DOHH2 (cell line): ENCODE results near the gene CMC1.

ENCODE experiments used
- H3F3A ChIP-seq: fragments of 200-600 bp; sonication (generic), shearing (Covaris generic); 2 replicates; pipeline ENCODE4 v1.6.0; 2016; ENCODE audit warnings: antibody characterized with exemption, mild to moderate bottlenecking; ENCODE audit not compliant: control insufficient read depth, insufficient read depth
- H3K27ac ChIP-seq: fragments of 200-600 bp; sonication (generic); 2 replicates; pipeline ENCODE4 v1.5.1; 2014; ENCODE audit warnings: low read depth, mild to moderate bottlenecking, low read length, moderate library complexity
- H3K27me3 ChIP-seq: fragments of 200-600 bp; sonication (generic); 2 replicates; pipeline ENCODE4 v1.6.1; 2014; ENCODE audit warnings: mild to moderate bottlenecking, low read length, mixed read lengths; ENCODE audit not compliant: control insufficient read depth
- H3K36me3 ChIP-seq: fragments of 200-600 bp; sonication (generic); 2 replicates; pipeline ENCODE4 v1.6.1; 2014; ENCODE audit warnings: mild to moderate bottlenecking, low read length, moderate library complexity, mixed read lengths; ENCODE audit not compliant: control insufficient read depth
- H3K4me1 ChIP-seq: fragments of 200-600 bp; sonication (generic); 2 replicates; pipeline ENCODE4 v1.6.1; 2014; ENCODE audit warnings: mild to moderate bottlenecking, low read length, mixed read lengths; ENCODE audit not compliant: control insufficient read depth
- H3K4me2 ChIP-seq: fragments of 200-600 bp; sonication (generic); 2 replicates; pipeline ENCODE4 v1.6.0; 2014; ENCODE audit warnings: mild to moderate bottlenecking, low read length, moderate library complexity
- H3K4me3 ChIP-seq: fragments of 200-600 bp; sonication (generic); 2 replicates; pipeline ENCODE4 v1.5.1; 2014; ENCODE audit warnings: mild to moderate bottlenecking, low read length, mixed read lengths
- H3K79me2 ChIP-seq: fragments of 200-600 bp; sonication (generic); 2 replicates; pipeline ENCODE4 v1.6.1; 2014; ENCODE audit warnings: mild to moderate bottlenecking, low read length, mixed read lengths; ENCODE audit not compliant: control insufficient read depth
- H3K9me2 ChIP-seq: fragments of 200-600 bp; sonication (generic); replicated peaks from 2 replicates; pipeline ENCODE4 v1.6.1; 2014; ENCODE audit warnings: mild to moderate bottlenecking, low read length, mixed read lengths; ENCODE audit not compliant: control insufficient read depth
- H3K9me3 ChIP-seq: fragments of 200-600 bp; sonication (generic); 2 replicates; pipeline ENCODE4 v1.6.1; 2014; ENCODE audit warnings: antibody characterized with exemption, low read length, mixed read lengths; ENCODE audit not compliant: control insufficient read depth, insufficient read depth
- H4K20me1 ChIP-seq: fragments of 200-600 bp; sonication (generic); 2 replicates; pipeline ENCODE4 v1.6.0; 2014; ENCODE audit warnings: low read depth, mild to moderate bottlenecking, antibody characterized with exemption, low read length, moderate library complexity; ENCODE audit not compliant: control insufficient read depth, insufficient read depth
- EZH2phosphoT487 ChIP-seq: fragments of 200-600 bp; sonication (generic); IDR thresholded peaks from 2 replicates; pipeline ENCODE4 v1.6.1; 2017; ENCODE audit warnings: borderline replicate concordance, mild to moderate bottlenecking, antibody characterized with exemption, low read length, moderate library complexity, mixed read lengths
- TF ChIP-seq, protein P1 (sequence below): fragments of 200-600 bp; sonication (generic); IDR thresholded peaks from one replicate; pipeline ENCODE4 v1.5.1; 2014; ENCODE audit warnings: antibody characterized with exemption, mild to moderate bottlenecking, low read depth, low read length; ENCODE audit not compliant: poor library complexity, severe bottlenecking

Gene CMC1

DNA sequence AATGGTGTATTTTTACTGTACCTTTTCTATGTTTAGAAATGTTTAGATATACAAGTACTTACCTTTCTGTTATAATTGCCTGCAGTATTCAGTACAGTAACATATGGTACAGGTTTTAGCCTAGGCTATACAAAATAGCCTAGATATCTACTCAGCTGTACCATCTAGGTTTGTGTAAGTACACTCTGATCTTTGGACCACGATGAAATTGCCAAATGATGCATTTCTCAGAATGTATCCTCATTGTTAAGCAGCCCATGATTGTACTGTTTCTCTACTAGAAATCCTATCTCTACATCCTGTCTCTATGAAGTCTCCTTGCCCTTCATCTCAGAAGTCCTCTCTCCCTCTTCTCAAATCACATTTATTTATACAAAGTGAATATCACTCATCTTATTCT lies 74.3 kb downstream of the CMC1 start:
- TF ChIP-seq, protein P1, sequence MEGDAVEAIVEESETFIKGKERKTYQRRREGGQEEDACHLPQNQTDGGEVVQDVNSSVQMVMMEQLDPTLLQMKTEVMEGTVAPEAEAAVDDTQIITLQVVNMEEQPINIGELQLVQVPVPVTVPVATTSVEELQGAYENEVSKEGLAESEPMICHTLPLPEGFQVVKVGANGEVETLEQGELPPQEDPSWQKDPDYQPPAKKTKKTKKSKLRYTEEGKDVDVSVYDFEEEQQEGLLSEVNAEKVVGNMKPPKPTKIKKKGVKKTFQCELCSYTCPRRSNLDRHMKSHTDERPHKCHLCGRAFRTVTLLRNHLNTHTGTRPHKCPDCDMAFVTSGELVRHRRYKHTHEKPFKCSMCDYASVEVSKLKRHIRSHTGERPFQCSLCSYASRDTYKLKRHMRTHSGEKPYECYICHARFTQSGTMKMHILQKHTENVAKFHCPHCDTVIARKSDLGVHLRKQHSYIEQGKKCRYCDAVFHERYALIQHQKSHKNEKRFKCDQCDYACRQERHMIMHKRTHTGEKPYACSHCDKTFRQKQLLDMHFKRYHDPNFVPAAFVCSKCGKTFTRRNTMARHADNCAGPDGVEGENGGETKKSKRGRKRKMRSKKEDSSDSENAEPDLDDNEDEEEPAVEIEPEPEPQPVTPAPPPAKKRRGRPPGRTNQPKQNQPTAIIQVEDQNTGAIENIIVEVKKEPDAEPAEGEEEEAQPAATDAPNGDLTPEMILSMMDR, result no peak
- TF ChIP-seq EZH2phosphoT487, result no peak
- Histone ChIP-seq H3K4me3 (no peak overlapping the region), H3K9me3 (no peaks in the 10 kb centered on the region), H3K79me2 (no peaks in the 10 kb centered on the region), H4K20me1 (no peaks in the 10 kb centered on the region), H3K4me2 (no peak overlapping the region), H3F3A (peaks cover 3% of the 10 kb centered on the region; the same call in 1 of the 2 replicates), H3K4me1 (no peaks in the 10 kb centered on the region), H3K27ac (no peak overlapping the region), H3K36me3 (peaks cover 13% of the 10 kb centered on the region), H3K27me3 (no peaks in the 10 kb centered on the region), H3K9me2 (no peaks in the 10 kb centered on the region)

DNA sequence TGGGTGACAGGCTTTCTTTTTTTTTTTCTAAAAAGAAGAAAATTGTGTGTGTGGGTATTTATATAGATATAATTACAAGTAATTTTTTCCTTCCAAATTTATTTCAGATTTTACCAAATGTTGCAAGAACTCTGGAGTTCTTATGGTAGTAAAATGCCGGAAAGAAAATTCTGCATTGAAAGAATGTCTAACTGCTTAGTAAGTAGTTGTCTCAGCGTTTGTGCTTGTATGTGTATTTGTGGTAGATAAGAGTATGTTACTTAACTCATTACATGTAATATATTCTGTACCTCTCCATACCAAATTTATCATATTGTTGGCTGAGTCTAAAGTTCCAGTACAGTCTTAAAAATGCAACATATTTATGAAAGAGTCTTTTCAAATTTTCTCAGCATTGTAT lies 74.8 kb downstream of the CMC1 start:
- H3K4me3 ChIP-seq, result no peak overlapping the region
- peaks cover 17% of the 10 kb centered on the region for H3K36me3 ChIP-seq
- no peaks in the 10 kb centered on the region for H4K20me1 ChIP-seq
- H3K27me3 ChIP-seq, result no peaks in the 10 kb centered on the region
- no peaks in the 10 kb centered on the region for H3K9me3 ChIP-seq
- no peak overlapping the region for H3K27ac ChIP-seq
- H3K9me2 ChIP-seq, result no peaks in the 10 kb centered on the region
- H3K79me2 ChIP-seq, result no peaks in the 10 kb centered on the region
- H3K4me2 ChIP-seq, result no peak overlapping the region
- no peak for TF ChIP-seq EZH2phosphoT487
- TF ChIP-seq, protein P1, result no peak
- H3K4me1 ChIP-seq, result no peaks in the 10 kb centered on the region
- peaks cover 3% of the 10 kb centered on the region; the same call in 1 of the 2 replicates for H3F3A ChIP-seq

DNA sequence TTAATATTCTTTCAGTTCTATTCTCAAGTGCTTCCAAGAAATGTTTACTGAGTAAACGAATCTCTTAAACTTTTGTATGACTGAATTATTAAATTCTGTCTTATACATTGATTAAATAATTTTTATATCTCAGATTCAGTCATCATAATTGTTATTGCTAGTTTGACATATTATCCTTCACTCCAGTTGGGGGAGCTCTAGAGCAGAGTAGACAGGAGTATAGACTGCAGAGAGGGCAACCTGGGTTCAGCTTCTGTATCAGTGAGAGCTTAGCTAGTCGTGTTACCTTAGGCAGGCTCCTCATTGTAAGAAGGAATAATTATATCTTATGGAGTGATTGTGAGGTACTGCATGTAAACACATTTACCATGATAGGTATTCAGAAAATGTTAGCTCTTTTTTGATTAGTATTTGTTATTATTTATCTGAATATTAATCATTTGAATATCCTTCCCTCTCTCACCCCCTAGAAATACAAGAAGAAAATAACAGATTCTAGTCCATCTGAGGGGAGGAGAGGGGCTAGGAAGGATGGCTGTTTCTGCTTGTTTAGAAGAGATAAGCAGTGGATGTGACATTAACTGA lies 76.1 kb downstream of the CMC1 start:
- no peaks in the 10 kb centered on the region for H4K20me1 ChIP-seq
- H3K9me2 ChIP-seq, result no peaks in the 10 kb centered on the region
- no peaks in the 10 kb centered on the region for H3K27me3 ChIP-seq
- no peaks in the 10 kb centered on the region for H3K4me1 ChIP-seq
- no peak overlapping the region for H3K4me2 ChIP-seq
- no peaks in the 10 kb centered on the region for H3K9me3 ChIP-seq
- no peak overlapping the region for H3K4me3 ChIP-seq
- H3K27ac ChIP-seq, result no peak overlapping the region
- H3K79me2 ChIP-seq, result no peaks in the 10 kb centered on the region
- TF ChIP-seq, protein P1, result peak; percentile 61
- no peak for TF ChIP-seq EZH2phosphoT487
- peaks cover 23% of the 10 kb centered on the region for H3K36me3 ChIP-seq
- peaks cover 3% of the 10 kb centered on the region; the same call in 1 of the 2 replicates for H3F3A ChIP-seq
